ENCODE results near the gene ATG4C.
"Not testable (repeated sequence)": the region's sequence is repeated elsewhere in the genome, so short reads cannot be mapped to it uniquely, and the experiment has no call there.

Gene ATG4C

GRCh38 chr1:62783736-62784508 lies at the start of gene ATG4C:
Gene ATG4C, plus strand, starts transcription at chr1:62784132. Its CDS starts 19,655 bp downstream, at chr1:62803787.
- Mint-ChIP-seq H3K36me3 (ENCODE audit: low read depth) (no peaks in the 10 kb centered on the region), H3K4me3 (no peak within 1 kb of the TSS), H3K27me3 (peaks cover 16% of the 10 kb centered on the region), H3K27ac (no peak within 1 kb of the TSS), H3K9me3 (no peaks in the 10 kb centered on the region), H3K4me1 (ENCODE audit: low read depth) (peaks cover 19% of the 10 kb centered on the region)
- peak; percentile 90 for DNase-seq

GRCh38 chr1:62735491-62736171 lies 48.3 kb upstream of the ATG4C start:
- Mint-ChIP-seq H3K27me3 (peaks cover 14% of the 10 kb centered on the region), H3K27ac (no peak overlapping the region), H3K36me3 (ENCODE audit: low read depth) (no peaks in the 10 kb centered on the region), H3K4me3 (no peak overlapping the region), H3K4me1 (ENCODE audit: low read depth) (no peaks in the 10 kb centered on the region), H3K9me3 (no peaks in the 10 kb centered on the region)
- no peak for DNase-seq

GRCh38 chr1:62740701-62741100 lies 43.2 kb upstream of the ATG4C start:
- not testable (repeated sequence) for DNase-seq; H3K9me3 Mint-ChIP-seq; H3K36me3 Mint-ChIP-seq (ENCODE audit: low read depth); H3K27ac Mint-ChIP-seq; H3K4me1 Mint-ChIP-seq (ENCODE audit: low read depth); H3K4me3 Mint-ChIP-seq
- peaks cover 25% of the 10 kb centered on the region for H3K27me3 Mint-ChIP-seq

- DNase-seq, result no peak
- Mint-ChIP-seq H3K9me3 (no peaks in the 10 kb centered on the region), H3K4me1 (ENCODE audit: low read depth) (no peaks in the 10 kb centered on the region), H3K36me3 (ENCODE audit: low read depth) (no peaks in the 10 kb centered on the region), H3K4me3 (no peak overlapping the region), H3K27me3 (peaks cover 17% of the 10 kb centered on the region), H3K27ac (no peak overlapping the region)
Observed at GRCh38 chr1:62744611-62745577, 39.0 kb upstream of the ATG4C start.

GRCh38 chr1:62746086-62746808 lies 37.7 kb upstream of the ATG4C start:
- Mint-ChIP-seq H3K9me3 (no peaks in the 10 kb centered on the region), H3K27me3 (peaks cover 11% of the 10 kb centered on the region), H3K27ac (no peak overlapping the region), H3K36me3 (ENCODE audit: low read depth) (no peaks in the 10 kb centered on the region), H3K4me1 (ENCODE audit: low read depth) (no peaks in the 10 kb centered on the region), H3K4me3 (no peak overlapping the region)
- DNase-seq, result no peak

- Mint-ChIP-seq H3K36me3 (ENCODE audit: low read depth) (no peaks in the 10 kb centered on the region), H3K27me3 (peaks cover 11% of the 10 kb centered on the region), H3K9me3 (no peaks in the 10 kb centered on the region), H3K4me3 (no peak overlapping the region), H3K27ac (no peak overlapping the region), H3K4me1 (ENCODE audit: low read depth) (no peaks in the 10 kb centered on the region)
- DNase-seq, result no peak
Observed at GRCh38 chr1:62746809-62747138, 37.2 kb upstream of the ATG4C start.

GRCh38 chr1:62753031-62753965 lies 30.6 kb upstream of the ATG4C start:
- Mint-ChIP-seq H3K4me3 (no peak overlapping the region), H3K27me3 (no peaks in the 10 kb centered on the region), H3K4me1 (ENCODE audit: low read depth) (no peaks in the 10 kb centered on the region), H3K27ac (no peak overlapping the region), H3K9me3 (no peaks in the 10 kb centered on the region), H3K36me3 (ENCODE audit: low read depth) (no peaks in the 10 kb centered on the region)
- DNase-seq, result no peak

- H3K4me1 Mint-ChIP-seq (ENCODE audit: low read depth); H3K4me3 Mint-ChIP-seq; H3K27ac Mint-ChIP-seq; DNase-seq; H3K27me3 Mint-ChIP-seq; H3K9me3 Mint-ChIP-seq; H3K36me3 Mint-ChIP-seq (ENCODE audit: low read depth): not testable (repeated sequence)
Observed at GRCh38 chr1:62754938-62755337, 29.0 kb upstream of the ATG4C start.

GRCh38 chr1:62756255-62756884 lies 27.6 kb upstream of the ATG4C start:
- H3K4me1 Mint-ChIP-seq (ENCODE audit: low read depth); H3K9me3 Mint-ChIP-seq; DNase-seq; H3K27ac Mint-ChIP-seq; H3K27me3 Mint-ChIP-seq; H3K36me3 Mint-ChIP-seq (ENCODE audit: low read depth); H3K4me3 Mint-ChIP-seq: not testable (repeated sequence)

GRCh38 chr1:62759232-62759875 lies 24.6 kb upstream of the ATG4C start:
- not testable (repeated sequence) for DNase-seq

GRCh38 chr1:62760021-62760782 lies 23.7 kb upstream of the ATG4C start:
- H3K9me3 Mint-ChIP-seq; H3K4me3 Mint-ChIP-seq; H3K4me1 Mint-ChIP-seq (ENCODE audit: low read depth); H3K27me3 Mint-ChIP-seq; H3K36me3 Mint-ChIP-seq (ENCODE audit: low read depth); H3K27ac Mint-ChIP-seq; DNase-seq: not testable (repeated sequence)

More at GRCh38 chr1:62759232-62759875, 24.6 kb upstream of the ATG4C start:
- not testable (repeated sequence) for H3K4me1 Mint-ChIP-seq (ENCODE audit: low read depth); H3K4me3 Mint-ChIP-seq; H3K27me3 Mint-ChIP-seq; H3K9me3 Mint-ChIP-seq; H3K36me3 Mint-ChIP-seq (ENCODE audit: low read depth); H3K27ac Mint-ChIP-seq

- H3K9me3 Mint-ChIP-seq; H3K4me1 Mint-ChIP-seq (ENCODE audit: low read depth); H3K36me3 Mint-ChIP-seq (ENCODE audit: low read depth); DNase-seq; H3K4me3 Mint-ChIP-seq; H3K27me3 Mint-ChIP-seq; H3K27ac Mint-ChIP-seq: not testable (repeated sequence)
Observed at GRCh38 chr1:62761223-62761870, 22.6 kb upstream of the ATG4C start.

Measured in activated T-cell treated with anti-CD3 and anti-CD28 coated beads, Interleukin-2, amount 50 U/mL, for 24 hours (primary cell).